ES-I3 (cell line): ENCODE data around the gene IAH1.

Experiments used
- H3K36me3 ChIP-seq: 2 replicates; pipeline ENCODE4 v1.6.1; 2013; ENCODE audit warnings: mild to moderate bottlenecking, low read length, control low read depth, moderate library complexity; ENCODE audit not compliant: insufficient read depth
- H3K4me1 ChIP-seq: 2 replicates; pipeline ENCODE4 v1.6.1; 2013; ENCODE audit warnings: mild to moderate bottlenecking, control low read depth, low read length; ENCODE audit not compliant: insufficient read depth
- H3K9ac ChIP-seq: 2 replicates; pipeline ENCODE4 v1.6.1; 2013; ENCODE audit warnings: low read depth, mild to moderate bottlenecking, low read length, moderate library complexity
- H3K9me3 ChIP-seq: 2 replicates; pipeline ENCODE4 v1.6.1; 2013; ENCODE audit warnings: mild to moderate bottlenecking, low read length, moderate library complexity; ENCODE audit not compliant: control insufficient read depth, insufficient read depth

Gene IAH1

GRCh38 chr2:9527995-9528787, 53.8 kb downstream of the IAH1 start:
- Histone ChIP-seq H3K4me1 (no peaks in the 10 kb centered on the region), H3K9ac (no peak overlapping the region), H3K36me3 (no peaks in the 10 kb centered on the region), H3K9me3 (no peaks in the 10 kb centered on the region)

- no peaks in the 10 kb centered on the region for H3K36me3 ChIP-seq
These were observed 58.1 kb downstream of the IAH1 start for GRCh38 chr2:9532421-9532820.

GRCh38 chr2:9533663-9534062, 59.3 kb downstream of the IAH1 start:
- H3K36me3 ChIP-seq: no peaks in the 10 kb centered on the region

More at GRCh38 chr2:9532421-9532820, 58.1 kb downstream of the IAH1 start:
- Histone ChIP-seq H3K4me1 (no peaks in the 10 kb centered on the region), H3K9me3 (no peaks in the 10 kb centered on the region), H3K9ac (no peak overlapping the region)

DNA sequence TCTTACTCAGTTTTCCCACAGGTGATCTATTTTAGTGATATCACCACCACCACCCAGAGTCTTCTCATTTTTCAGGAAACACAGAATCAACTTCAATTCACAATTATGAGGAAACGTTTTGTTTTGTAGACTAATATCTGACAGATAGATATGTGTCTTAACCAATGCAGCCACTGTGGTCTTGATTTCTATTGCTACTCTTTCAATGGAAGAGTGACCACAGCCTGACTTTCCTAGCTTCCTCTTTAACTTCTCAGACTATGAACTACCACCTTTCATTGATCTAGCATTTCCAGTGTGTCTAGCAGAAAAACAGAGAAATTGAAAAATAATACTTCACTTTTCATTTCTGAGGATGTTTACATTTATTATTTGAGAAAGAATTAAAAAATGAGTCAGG, 60.8 kb downstream of the IAH1 start:
- Histone ChIP-seq H3K9ac (no peak overlapping the region), H3K36me3 (no peaks in the 10 kb centered on the region), H3K9me3 (no peaks in the 10 kb centered on the region), H3K4me1 (no peaks in the 10 kb centered on the region)

More at GRCh38 chr2:9533663-9534062, 59.3 kb downstream of the IAH1 start:
- no peaks in the 10 kb centered on the region for H3K9me3 ChIP-seq
- no peak overlapping the region for H3K9ac ChIP-seq
- H3K4me1 ChIP-seq: no peaks in the 10 kb centered on the region

DNA sequence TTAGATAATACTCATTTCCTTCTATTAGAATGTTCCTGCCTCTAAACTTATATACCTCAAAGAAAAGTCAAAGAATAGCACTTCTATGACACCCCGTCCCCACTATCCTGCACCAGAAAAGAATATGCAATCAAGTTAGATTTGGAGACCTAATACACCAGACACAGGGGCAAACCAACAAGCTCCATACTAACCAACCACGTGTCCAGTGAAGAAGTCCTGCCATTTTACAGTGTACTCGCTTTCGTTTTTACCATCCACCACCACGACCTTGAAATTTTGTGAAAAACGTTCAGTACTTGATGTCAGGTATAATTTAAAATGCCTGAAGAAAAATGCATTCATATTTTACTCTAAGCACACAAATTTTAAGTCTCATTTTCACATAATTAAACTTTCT, 62.2 kb downstream of the IAH1 start:
- no peaks in the 10 kb centered on the region for H3K9me3 ChIP-seq
- no peak overlapping the region for H3K9ac ChIP-seq
- no peaks in the 10 kb centered on the region for H3K36me3 ChIP-seq
- H3K4me1 ChIP-seq: no peaks in the 10 kb centered on the region

- Histone ChIP-seq H3K4me1 (no peaks in the 10 kb centered on the region), H3K36me3 (no peaks in the 10 kb centered on the region), H3K9me3 (no peaks in the 10 kb centered on the region), H3K9ac (no peak overlapping the region)
These were observed 63.7 kb downstream of the IAH1 start for GRCh38 chr2:9538000-9538507.
